Tibial nerve (tissue), 3 donors: ENCODE measurements around the gene CIB4.

Experiments used
- POLR2A ChIP-seq, 2 donors: fragments of 450-650 bp; IDR thresholded peaks; one replicate each; pipeline ENCODE4 v1.6.1; 2017; ENCODE audit warnings: antibody characterized with exemption in 2 of 2, mild to moderate bottlenecking in 2 of 2, moderate library complexity in 2 of 2
- TF ChIP-seq, protein P1 (sequence below), 5 experiments: fragments of 200-600 bp in 3 of 5; fragments of 450-650 bp in 2 of 5; sonication (generic) in 3 of 5; IDR thresholded peaks; one replicate each; pipeline ENCODE4 v1.5.1; 2016 to 2019; ENCODE audit warnings: antibody characterized with exemption in 5 of 5, mild to moderate bottlenecking in 3 of 5, moderate library complexity in 2 of 5

DNA sequence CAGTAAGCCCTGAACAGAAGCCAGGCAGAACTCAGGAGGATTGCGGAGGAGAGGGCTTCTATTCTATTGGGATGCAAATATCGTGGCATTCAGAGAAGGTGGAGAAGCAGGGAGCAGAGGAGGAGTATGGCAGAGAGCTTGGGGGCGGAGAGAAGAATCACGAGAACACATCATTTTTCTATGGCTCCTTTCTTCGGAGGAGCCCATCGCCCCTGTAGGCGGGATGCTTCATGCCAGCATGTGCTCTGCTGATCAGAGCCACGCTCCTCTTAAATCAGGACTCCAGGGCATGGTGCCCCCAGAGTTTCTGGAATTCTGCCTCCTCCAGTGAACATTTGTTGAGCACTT, 71.1 kb downstream of the CIB4 start:
- TF ChIP-seq, protein P1, sequence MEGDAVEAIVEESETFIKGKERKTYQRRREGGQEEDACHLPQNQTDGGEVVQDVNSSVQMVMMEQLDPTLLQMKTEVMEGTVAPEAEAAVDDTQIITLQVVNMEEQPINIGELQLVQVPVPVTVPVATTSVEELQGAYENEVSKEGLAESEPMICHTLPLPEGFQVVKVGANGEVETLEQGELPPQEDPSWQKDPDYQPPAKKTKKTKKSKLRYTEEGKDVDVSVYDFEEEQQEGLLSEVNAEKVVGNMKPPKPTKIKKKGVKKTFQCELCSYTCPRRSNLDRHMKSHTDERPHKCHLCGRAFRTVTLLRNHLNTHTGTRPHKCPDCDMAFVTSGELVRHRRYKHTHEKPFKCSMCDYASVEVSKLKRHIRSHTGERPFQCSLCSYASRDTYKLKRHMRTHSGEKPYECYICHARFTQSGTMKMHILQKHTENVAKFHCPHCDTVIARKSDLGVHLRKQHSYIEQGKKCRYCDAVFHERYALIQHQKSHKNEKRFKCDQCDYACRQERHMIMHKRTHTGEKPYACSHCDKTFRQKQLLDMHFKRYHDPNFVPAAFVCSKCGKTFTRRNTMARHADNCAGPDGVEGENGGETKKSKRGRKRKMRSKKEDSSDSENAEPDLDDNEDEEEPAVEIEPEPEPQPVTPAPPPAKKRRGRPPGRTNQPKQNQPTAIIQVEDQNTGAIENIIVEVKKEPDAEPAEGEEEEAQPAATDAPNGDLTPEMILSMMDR (IDR thresholded peaks at IDR 0.05): no peak
- no peak for TF ChIP-seq POLR2A (IDR thresholded peaks at IDR 0.05)
